Activated gamma-delta T cell treated with Interleukin-2 at 50 U/mL for 16 hours (primary cell): Measurements from ENCODE around the gene BOK.
"Not testable (repeated sequence)": the region's sequence is repeated elsewhere in the genome, so short reads cannot be mapped to it uniquely, and the experiment has no call there.

Source experiments
- DNase-seq: peaks from one replicate; pipeline ENCODE4 v3.0.0-alpha.2; 2020

Gene BOK, protein sequence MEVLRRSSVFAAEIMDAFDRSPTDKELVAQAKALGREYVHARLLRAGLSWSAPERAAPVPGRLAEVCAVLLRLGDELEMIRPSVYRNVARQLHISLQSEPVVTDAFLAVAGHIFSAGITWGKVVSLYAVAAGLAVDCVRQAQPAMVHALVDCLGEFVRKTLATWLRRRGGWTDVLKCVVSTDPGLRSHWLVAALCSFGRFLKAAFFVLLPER

DNA sequence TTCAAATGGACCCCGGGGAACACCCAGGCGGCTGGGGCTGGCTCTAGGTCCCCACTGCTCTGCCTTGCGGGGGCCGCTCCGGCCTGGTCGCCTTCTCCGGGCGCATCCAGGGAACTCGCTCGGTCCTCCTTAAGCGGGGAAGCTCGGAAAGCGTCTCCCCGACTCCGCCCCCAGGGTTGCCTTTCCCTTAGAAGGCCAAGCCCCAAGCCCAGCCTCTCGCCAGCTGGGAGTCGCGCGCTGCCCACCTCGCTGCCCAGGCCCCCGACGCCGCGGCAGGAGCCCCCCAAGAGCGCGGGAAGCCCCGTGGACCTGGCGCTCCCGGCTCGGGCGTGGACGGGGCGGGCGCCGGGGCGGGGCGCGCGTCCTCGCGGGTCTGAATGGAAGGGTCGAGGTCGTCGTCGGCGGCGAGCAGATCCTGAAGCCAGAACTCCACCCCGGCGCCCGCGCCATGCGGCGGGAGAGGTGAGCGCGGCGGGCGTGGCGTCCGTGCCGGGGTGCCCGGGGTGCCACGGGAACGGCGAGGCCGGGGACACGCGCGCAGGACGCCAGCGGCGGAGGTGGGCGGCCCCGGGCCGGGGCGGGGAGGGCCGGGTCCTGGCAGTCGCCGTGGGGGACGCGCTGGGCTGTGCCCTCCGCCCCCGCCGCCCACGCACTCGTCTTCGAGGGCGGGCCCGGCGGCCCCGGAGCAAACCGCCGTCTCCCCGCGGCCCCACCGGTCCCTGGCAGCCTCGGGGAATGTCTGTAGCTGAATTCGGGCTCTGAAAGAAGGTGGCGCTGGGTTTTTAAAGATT lies at the start of gene BOK:
BOK (plus strand) TSS at position 214 of the 791 bp plus-strand sequence. CDS start 739 bp downstream, outside the sequence.
- DNase-seq = no peak

DNA sequence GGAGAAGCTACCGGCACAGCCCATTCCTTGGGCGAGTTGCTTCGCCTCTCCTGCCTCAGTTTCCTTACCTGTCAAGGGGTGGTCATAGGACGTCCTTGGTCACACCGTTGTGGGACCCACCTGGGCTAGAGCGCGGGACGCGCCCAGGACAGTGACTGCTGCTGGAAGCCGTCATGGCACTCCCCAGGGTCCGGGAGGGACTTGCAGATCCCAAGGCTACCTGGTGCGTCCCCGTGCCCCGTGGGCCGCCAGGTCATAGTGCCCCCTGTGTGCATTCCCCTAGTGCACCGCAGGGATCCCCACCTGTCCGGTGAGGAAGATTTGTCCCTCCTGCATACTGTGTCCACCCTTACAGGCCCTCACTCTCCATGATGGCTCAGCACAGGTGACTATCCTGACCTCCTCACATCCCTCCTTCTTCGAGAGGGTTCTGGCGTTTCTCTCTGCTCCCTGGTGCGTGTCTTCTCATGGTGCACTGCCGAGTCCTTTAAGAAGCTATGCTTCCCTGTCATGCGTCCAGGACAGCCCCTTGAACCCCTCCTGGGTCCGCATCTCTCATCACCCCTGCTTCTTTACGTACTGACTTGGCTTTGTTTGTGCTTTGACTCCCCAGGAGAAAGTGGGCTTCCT lies 49.3 kb upstream of the BOK start:
- DNase-seq = no peak

DNA sequence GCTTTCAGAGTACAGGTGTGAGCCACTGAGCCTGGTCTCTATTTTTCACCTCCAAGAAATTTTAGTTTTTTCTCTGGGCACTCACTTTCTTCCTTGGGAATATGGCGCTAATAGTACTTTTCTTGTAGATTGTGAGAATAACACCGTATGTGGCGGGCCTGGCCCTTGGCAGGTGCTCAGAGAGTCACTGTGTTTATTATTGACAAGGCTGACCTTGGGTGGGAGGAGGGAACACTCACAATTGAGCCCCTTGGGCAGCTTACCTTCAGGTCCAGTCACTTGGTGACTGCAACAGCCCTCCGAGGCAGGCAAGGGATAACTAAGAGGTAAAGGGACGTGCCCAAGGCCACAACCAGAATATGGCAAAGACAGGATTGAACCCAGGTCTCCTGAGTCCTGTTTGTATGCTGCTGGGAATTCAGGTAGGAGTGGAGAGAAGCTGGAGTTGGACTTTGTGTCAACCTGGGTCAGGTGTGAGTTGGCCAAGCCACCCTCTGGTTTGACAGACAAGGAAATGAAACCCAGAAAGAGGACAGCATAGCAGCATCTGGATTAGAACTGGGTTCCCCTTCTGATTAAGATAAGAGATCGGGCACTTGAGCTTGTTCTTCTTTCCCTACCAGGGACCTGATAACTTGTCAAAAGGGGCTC lies 47.3 kb upstream of the BOK start:
- DNase-seq = no peak

DNA sequence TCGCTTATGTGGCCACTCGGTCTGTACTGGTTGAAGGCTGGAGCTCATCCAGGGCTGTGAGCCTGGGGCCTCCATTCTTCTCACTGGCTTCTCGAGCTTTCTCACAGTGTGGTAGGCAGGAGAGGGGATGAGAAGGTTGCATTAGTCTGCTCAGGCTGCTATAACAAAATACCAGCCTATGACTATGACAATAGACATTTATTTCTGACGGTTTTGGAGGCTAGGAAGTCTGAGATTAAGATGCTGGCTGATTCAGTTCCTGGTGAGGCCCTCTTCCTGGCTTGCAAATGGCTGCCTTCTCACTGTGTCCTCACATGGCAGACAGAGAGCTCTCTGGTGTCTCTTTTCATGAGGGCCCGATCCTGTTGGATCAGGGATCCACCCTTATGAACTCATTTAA lies 44.0 kb upstream of the BOK start:
- no peak for DNase-seq

DNA sequence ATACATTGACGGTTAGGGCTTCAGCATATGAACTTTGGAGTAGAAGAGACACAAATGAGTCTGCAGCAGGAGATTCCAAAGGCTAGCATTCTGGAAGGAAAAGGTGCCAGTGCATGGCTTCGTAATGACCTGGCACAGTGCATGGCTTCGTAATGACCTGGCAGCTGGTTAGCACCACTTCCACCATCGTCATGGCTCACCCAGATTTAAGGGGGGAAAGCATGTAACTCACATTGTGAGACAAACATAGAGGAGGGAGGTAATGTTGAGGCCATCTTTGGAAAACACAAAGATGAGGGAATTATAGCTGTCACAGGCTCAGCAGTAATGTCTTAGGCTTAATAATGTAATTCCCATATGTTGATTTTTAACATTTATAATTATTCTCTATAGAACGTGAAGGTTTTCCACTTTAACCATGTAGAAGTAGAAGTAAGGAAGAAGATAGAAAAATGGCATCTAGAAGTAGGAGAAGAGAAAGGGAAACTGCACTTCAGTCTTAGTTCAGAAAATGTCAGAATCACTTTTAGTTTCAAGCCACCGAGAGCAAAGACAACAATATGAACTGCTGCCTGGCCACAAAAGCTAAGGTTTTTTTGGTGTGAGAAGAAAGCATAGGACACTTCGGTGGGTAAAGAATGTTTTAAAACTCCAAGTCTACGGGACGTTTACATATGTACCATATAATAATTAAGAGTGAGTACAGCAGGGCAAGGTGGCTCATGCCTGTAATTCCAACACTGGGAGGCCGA lies 43.4 kb upstream of the BOK start:
- DNase-seq = no peak

DNA sequence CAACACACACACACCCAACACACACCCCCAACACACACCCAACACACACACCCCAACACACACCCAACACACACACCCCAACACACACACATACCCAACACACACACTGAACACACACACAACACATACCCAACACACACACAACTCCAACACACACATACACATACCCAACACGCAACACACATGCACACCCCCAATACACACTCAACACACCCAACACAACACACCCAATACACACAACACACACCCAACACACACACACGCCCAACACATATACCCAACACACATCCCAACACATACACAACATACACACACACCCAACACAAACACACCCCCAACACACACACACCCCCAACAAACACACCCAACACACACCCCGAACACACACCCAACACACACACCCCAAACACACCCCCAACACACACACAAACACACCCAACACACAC lies 42.0 kb upstream of the BOK start:
- DNase-seq = no peak

DNA sequence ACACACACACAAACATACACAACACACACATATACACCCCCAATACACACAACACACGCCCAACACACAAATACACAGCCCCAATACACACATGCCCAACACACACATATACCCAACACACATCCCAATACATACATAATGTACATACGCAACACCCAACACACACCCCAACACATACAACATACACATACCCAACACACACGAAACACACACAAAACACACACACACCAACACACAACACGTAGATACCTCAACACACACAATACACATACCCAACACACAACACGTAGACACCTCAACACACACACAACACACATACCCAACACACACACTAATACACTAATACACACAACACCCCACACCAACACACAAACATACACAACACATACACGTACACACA lies 41.2 kb upstream of the BOK start:
- DNase-seq = no peak

DNA sequence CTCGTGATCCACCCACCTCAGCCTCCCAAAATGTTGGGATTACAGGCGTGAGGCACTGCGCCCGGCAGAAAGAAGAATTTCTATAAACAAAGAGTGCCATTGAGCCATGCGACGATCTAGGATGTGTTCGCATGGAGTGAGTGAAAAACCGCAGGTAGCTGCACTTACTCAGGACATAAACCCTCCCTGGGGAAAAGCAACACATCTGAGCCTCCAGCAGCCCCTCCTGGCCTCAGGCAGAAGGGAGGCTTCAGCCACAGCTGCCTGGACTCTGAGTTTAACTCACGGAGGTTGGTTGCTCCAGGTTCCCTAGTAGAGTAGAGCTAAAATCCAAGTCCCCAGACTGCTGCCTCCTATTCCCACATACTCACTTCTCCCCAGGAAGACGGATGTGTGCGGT lies 38.9 kb upstream of the BOK start:
- no peak for DNase-seq

DNA sequence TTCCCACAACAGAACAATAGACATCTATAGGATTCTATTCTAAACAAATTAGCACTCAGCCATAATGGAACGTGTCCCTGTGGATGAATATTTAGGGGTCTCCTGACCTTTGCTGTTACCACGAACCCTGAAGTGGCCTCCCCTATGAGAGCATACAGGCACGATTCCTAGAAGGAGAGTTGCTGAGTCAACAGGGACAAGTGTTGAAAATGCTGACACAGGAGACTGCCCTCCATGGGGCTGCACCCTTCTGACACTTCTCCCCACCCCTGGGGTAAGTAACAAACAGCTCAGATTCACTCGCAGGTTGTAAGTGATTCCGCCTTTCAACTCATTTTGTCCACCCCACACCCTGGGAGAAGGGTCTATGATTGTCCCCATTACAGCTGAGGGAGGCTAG lies 36.1 kb upstream of the BOK start:
- DNase-seq = no peak

DNA sequence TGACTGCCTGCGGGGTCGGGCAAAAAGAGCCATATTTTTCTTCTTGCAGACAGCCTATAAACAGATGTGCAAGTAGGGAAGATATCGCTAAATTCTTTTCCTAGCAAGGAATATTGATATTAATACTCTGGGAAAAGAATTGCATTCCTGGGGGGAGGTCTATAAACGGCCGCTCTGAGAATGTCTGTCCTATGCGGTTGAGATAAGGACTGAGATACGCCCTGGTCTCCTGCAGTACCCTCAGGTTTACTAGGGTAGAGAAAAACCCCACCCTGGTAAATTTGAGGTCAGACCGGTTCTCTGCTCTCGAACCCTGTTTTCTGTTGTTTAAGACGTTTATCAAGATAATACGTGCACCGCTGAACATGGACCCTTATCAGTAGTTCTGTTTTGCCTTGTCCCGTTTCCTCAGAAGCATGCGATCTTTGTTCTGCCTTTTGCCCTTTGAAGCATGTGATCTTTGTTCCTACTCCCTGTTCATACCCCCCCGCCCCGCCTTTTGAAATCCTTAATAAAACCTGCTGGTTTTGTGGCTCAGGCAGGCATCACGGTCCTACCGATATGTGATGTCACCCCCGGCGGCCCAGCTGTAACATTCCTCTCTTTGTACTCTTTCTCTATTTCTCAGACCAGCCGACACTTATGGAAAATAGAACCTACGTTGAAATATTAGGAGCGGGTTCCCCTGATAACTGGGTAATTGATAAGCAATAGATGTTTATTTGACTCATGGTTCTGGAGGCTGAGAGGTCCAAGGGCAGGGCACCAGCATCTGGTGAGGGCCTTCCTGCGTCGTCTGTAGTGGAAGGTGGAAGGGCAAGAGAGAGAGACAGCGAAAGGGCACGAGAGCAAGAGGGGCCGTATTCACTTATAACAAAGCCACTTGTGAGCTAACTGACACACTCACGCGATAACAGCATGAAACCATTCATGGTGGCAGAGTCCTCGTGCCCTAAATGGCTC lies 32.4 kb upstream of the BOK start:
- DNase-seq = not testable (repeated sequence)

DNA sequence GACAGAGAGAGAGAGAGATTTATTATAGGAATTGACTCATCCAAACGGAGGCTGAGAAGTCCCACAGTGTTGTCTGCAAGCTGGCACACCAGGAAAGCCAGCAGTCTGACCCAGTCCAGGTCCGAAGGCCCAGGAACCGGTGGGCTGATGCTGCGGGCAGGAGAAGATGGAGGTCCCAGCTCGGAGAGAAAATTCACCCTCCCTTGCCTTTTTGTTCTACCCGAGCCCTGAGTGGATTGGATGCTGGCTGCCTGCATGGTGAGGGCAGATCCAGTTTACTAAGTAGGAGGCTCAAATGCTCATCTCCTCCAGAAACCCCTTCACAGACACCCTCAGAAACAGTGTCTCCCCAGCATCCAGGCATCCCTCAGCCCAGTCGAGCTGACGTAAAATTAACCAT lies 28.0 kb upstream of the BOK start:
- no peak for DNase-seq

DNA sequence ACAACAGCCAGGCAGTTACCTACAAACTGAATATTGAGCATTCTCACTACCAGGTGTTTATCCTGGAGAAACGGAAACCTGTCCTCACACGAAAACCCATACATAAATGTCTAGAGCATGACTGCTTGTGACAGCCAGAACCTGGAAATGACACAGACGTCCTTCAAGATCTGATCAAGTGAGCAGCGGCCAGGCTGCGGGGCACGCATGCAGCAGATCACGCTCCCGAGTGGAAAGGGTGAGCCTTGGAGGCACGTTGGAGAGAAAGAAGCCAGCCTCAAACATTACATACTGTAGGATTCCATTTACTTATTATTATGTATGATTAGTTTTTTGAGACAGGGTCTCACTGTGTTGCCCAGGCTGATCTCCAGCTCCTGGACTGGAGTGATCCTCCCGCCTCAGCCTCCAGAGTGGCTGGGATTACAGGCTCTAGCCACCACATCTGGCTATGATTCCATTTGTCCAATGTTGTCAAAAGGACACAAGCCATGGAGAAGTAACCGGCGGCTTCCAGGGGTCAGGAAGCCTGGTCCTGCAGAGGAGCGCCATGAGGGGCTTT lies 27.3 kb upstream of the BOK start:
- no peak for DNase-seq

DNA sequence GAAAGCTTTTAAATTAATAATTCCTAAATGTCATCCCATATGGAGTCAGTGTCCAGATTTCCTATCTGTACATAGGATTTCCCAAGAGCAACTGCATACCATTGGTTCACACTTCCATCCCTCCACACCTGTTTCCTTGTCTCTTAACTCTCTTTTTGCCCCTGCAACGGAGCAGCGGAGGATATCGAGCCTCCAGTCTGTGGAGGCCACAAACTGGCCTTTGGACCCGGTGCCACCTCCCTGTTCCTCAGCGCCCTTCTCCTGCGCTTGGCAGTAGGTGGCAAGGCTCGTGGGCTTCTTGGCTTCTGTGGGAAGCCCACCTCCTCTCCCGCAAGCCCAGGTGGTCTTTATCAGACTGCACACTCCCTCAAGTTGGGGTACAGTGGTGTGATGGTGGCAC lies 26.4 kb upstream of the BOK start:
- DNase-seq = no peak

DNA sequence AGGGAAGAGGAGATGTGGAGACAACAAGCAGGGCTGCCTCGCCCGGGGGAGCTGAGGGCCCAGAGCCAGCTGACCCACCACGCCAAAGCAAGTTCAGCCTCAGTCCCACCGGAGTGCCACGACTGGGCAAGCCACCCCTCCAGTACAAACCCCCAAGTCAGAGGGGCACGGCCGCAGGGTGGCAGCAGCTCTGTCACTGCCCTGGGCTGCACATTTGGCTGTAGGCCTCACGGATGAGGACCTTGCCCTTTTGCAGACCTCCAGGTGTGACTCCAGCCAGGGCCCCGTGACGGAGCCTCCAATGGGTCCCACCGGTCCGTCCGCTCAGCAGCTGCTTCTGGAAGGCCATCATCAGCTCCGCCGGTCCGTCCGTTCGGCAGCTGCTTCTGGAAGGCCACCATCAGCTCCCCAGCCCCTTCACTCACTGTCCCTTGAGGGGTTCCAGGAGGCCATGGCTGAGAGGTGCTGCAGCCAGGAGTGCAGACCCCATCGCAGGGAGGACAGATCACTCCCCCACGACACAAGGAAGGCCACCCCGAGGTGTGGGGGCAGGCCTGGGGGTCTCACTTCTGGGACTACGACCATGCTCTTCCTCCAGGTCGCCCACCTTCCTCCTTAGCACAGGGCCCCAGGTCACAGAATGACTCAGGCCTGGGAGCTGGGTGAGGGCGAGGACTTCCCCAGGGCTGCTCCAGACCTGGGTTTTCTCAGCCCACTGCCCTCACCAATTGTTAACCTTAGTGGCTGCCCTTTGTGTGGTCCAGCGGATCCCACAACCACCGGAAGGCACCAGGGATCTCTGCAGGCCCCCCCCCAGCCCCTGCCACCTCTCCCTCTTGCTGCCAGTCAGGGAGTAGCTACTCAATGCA lies 25.6 kb upstream of the BOK start:
- DNase-seq = no peak

DNA sequence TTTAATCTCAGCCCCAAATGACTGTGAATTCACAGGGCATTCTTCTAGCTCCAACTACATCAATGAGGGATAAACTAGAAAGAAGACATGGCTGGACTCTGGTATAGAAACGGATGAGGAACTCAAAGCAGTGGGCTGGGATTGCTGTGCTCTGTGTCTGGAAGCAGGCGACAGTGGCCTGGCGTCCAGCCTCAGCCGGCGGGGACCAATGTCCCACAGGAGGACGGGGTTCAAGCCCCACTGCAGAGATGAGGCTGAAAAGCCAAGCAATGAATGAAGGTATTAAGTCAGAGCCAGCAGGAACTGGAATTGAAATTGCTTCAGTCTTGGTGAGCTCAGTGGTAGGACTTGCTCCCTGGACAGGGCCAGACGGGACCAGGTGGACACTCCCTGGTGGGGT lies 24.3 kb upstream of the BOK start:
- no peak for DNase-seq

DNA sequence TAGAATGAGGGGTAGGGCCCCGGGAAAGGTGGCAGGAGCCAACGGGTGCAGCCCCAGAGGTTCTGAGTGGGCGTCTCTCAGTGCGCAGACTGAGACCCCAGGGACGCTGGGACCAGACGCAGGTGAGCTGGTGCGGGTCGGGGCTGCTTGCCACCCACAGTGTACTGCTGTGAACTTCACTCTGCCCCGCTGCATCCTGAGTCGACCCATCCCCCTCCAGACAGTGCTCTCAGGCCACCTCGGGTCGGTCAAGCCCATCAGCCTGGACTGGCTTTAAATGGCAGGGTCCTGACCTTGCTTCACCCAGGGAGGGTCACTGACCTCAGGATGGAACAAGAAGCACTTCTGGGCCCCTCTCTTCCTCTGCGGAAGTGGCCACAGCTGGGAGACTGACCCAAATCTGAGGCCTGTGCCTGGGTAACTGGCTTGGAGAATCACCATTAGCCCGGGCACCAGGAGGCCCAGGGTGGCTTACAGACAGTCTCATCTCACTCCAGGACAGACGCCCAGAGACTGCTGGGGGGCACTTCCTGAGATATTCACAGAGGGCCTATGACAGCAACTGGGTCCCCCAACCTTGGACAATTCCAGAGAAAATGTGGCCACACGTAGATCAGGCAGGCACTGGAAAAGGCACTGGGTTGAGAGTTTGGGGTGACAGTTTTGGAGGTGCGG lies 23.7 kb upstream of the BOK start:
- no peak for DNase-seq

DNA sequence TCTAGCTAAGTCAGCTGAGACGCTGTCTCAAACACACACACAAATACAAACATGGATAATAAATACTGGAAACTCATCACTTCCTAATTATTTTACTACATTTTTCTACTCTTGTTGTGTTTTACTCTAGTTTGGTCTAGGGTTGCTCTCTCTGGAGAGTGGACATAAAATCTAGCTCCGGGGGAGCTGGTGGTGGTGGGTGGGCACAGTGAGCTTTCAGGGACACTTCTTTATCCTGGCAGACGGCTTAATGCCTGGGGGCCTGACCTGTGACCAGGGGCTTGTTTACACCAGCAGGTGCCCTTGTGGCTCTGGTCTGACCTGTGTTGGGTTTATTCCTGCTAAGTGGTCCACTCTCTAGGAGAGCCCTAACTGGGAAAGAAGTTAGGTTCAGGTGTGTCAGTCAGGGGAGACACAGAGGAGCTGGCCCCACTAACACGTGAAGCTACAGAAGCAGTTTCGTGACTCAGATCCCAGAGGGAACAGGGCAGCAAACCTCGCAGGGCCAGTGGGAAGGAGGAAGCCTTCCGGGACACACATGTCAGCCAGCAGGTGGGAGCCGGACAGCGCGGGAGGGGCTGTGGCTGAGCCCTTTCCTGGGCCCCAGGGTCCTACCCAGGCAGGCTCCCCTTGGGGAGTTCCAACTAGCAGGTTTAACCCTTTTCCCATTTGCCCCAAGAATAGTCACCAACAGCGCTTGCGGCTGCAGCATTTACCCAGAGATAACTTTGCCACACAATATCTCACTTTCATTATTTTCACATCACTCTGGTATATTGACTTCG lies 22.5 kb upstream of the BOK start:
- DNase-seq = no peak

DNA sequence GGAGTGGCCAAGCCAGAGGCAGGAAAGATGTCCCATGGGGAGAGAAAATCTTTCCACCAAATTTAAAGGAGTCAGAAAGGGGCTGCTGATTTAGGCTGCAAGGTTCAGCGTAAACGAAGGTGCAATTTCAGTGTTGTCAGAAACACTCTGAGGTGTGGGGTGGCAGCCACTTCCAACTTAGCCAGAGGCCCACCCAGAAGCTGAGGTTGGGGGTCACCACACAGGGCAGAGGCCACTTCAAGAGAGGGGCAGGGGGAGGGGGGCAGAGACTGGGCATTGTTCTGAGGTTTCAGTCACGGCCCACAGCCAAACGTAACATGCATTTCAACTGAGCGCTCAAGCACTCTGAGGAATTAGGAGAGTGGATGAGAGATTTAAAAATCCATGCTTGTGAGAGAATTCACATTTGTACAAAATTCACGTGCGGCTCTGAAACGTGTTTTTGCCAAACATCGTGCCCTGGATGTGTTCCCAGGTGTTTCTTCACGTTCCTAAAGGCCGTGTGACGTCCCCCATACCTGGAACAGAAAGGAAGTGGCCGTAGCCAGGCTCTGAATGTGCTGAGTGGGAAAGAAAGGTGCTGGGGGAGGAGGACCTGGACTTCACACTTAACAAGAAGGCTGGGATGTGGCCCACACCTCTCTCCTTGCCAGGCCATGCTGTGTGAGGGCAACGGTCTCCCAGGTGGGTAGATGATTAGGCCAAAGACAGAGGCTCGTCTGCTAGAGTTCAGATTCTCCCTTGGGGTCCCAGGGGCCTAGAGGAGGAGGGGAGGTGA lies 19.5 kb upstream of the BOK start:
- no peak for DNase-seq
